Measurements from ENCODE around the gene VEGFD.

GRCh38 chrX:15410430-15410829, 26.2 kb upstream of the VEGFD start:
- TF ChIP-seq CTCF (IDR thresholded peaks at IDR 0.05), result no peak
- TF ChIP-seq POLR2A (IDR thresholded peaks at IDR 0.05), result no peak
- no peak for TF ChIP-seq POLR2AphosphoS5 (IDR thresholded peaks at IDR 0.05)

Data from prostate gland (tissue), 2 donors.